Activated CD8-positive, alpha-beta memory T cell treated with anti-CD3 and anti-CD28 coated beads for 4 hours (primary cell): ENCODE results near the gene AKAP11.
"Not testable (repeated sequence)": the region's sequence is repeated elsewhere in the genome, so short reads cannot be mapped to it uniquely, and the experiment has no call there.

Source experiments
- DNase-seq, 2 donors: peaks; one replicate each; pipeline ENCODE4 v3.0.0-alpha.2; 2020; ENCODE audit warnings: low read depth in 2 of 2

Gene AKAP11

GRCh38 chr13:42272115-42272803 lies at the start of gene AKAP11:
TSS of gene AKAP11 (plus strand) at chr13:42272152. CDS start at chr13:42286349, 14,197 bp downstream.
- DNase-seq = peak in 1 of 2 donors; percentile 34

GRCh38 chr13:42223681-42224080 lies 48.3 kb upstream of the AKAP11 start:
- no peak for DNase-seq

- no peak for DNase-seq
These were observed 46.9 kb upstream of the AKAP11 start for GRCh38 chr13:42225051-42225450.

- not testable (repeated sequence) for DNase-seq
These were observed 45.2 kb upstream of the AKAP11 start for GRCh38 chr13:42226759-42227158.

- DNase-seq = no peak
These were observed 43.4 kb upstream of the AKAP11 start for GRCh38 chr13:42228527-42228926.

GRCh38 chr13:42229287-42229686 lies 42.7 kb upstream of the AKAP11 start:
- no peak for DNase-seq

- no peak for DNase-seq
These were observed 39.3 kb upstream of the AKAP11 start for GRCh38 chr13:42232671-42233070.

GRCh38 chr13:42233726-42234125 lies 38.2 kb upstream of the AKAP11 start:
- DNase-seq = no peak

GRCh38 chr13:42239161-42239560 lies 32.8 kb upstream of the AKAP11 start:
- no peak for DNase-seq

- no peak for DNase-seq
These were observed 32.3 kb upstream of the AKAP11 start for GRCh38 chr13:42239644-42240043.

GRCh38 chr13:42246541-42246940 lies 25.4 kb upstream of the AKAP11 start:
- no peak for DNase-seq

- no peak for DNase-seq
These were observed 24.1 kb upstream of the AKAP11 start for GRCh38 chr13:42247883-42248282.

GRCh38 chr13:42255886-42256285 lies 16.1 kb upstream of the AKAP11 start:
- DNase-seq = no peak

GRCh38 chr13:42258747-42259146 lies 13.2 kb upstream of the AKAP11 start:
- no peak for DNase-seq

- no peak for DNase-seq
These were observed 12.4 kb upstream of the AKAP11 start for GRCh38 chr13:42259515-42259914.

GRCh38 chr13:42260903-42261654 lies 10.9 kb upstream of the AKAP11 start:
- no peak for DNase-seq

- DNase-seq = no peak
These were observed 5.5 kb upstream of the AKAP11 start for GRCh38 chr13:42266473-42266872.

- no peak for DNase-seq
These were observed 1.6 kb upstream of the AKAP11 start for GRCh38 chr13:42270160-42270856.

- DNase-seq = no peak
These were observed 1.1 kb upstream of the AKAP11 start for GRCh38 chr13:42270857-42271215.

GRCh38 chr13:42271337-42272114 lies 426 bp upstream of the AKAP11 start:
- DNase-seq = peak; percentile 88 to 91

GRCh38 chr13:42272804-42273175 lies 838 bp downstream of the AKAP11 start:
- no peak for DNase-seq
